ENCODE results near the gene COL4A6. TPM values are rescaled to one million over a fixed set of nuclear protein-coding genes. Genes with fewer than 3 reads are reported as not detected.

COL4A6 gene
- total and polyA plus RNA-seq, 5 experiments from 2014 or later = not detected

DNA sequence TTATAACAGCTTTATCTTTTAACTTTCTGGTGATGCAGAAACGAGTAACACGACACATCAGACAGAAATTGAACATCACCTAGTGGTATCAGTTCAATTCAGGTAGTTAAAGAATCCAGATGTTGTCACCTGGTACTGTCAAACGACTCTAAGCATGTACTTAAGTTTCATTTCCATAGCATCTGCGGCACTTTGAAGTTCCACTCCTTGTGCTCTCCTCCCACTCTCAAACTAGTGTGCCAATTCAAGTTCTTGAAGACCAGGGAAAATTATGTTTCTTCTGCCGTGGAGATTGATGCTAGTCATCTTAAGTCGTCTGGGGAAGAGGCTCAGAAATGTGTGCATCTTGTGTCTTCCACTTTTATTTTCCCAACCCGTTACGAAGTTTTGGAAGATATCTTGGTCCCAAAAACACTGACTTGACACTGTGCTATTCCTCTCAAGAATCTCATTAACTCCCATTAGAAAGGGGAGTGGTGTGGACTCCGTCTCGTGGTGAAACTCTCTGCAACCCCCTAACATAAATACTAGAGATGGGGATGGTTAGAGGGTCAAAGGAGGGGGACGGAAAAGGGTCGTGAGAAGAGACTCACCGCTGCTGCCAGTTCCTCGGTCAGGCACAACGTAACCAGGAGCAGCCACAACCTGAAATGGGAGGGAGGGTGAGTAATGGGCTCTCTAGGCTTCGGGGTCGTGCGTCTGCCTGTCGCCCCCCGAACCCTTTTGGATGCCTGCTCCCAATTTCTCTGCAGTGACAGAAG lies 693 bp downstream of the COL4A6 start:
- Mint-ChIP-seq H3K36me3 (no peaks in the 10 kb centered on the region), H3K4me3 (no peak overlapping the region), H3K4me1 (peaks cover 3 to 15% (median 9%) of the 10 kb centered on the region in 4 donors), H3K9me3 (peaks cover 0 to 2% (median 0%) of the 10 kb centered on the region in 9 donors), H3K27me3 (peaks cover 12 to 17% (median 14%) of the 10 kb centered on the region in 5 donors), H3K27ac (no peak overlapping the region)
- POLR2A ChIA-PET = no interaction called here
- no peak for ATAC-seq
- DNase-seq = no peak

DNA sequence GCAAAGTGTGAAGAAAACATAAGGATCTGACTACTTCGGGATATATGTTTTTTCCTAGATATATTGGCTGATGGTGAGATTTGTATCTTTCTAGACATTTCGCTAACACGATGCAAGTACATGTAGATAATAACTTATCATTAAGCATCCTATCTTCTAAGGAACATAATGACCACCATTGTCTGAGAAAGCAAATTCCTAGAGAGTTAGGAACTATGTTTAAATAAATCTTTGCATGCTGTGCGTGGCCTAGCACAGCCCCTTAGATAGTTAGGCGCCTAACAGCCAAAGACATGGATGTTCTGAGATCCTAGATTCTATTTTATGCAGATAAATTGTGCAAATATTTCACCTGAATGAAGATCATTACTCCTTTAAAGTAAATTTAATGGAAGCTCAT lies 3.0 kb downstream of the COL4A6 start:
- peaks cover 0 to 10% (median 4%) of the 10 kb centered on the region in 4 donors for H3K4me1 Mint-ChIP-seq
- peaks cover 0 to 2% (median 0%) of the 10 kb centered on the region in 9 donors for H3K9me3 Mint-ChIP-seq
- peaks cover 10 to 15% (median 11%) of the 10 kb centered on the region in 5 donors for H3K27me3 Mint-ChIP-seq
- no peak for DNase-seq
- POLR2A ChIA-PET = no interaction called here
- no peak overlapping the region for H3K27ac Mint-ChIP-seq
- no peak overlapping the region for H3K4me3 Mint-ChIP-seq
- no peak for ATAC-seq
- no peaks in the 10 kb centered on the region for H3K36me3 Mint-ChIP-seq

- peaks cover 0 to 2% (median 0%) of the 10 kb centered on the region in 9 donors for H3K9me3 Mint-ChIP-seq
- H3K4me1 Mint-ChIP-seq = no peaks in the 10 kb centered on the region
- H3K27ac Mint-ChIP-seq = no peak overlapping the region
- H3K27me3 Mint-ChIP-seq = peaks cover 0 to 12% (median 0%) of the 10 kb centered on the region in 5 donors
- ATAC-seq (no peak), DNase-seq (no peak)
- no peak overlapping the region for H3K4me3 Mint-ChIP-seq
- H3K36me3 Mint-ChIP-seq = no peaks in the 10 kb centered on the region
- POLR2A ChIA-PET = no interaction called here
Observed at GRCh38 chrX:108426262-108426661, 12.0 kb downstream of the COL4A6 start.

GRCh38 chrX:108420481-108420880 lies 17.7 kb downstream of the COL4A6 start:
- Mint-ChIP-seq H3K27me3 (no peaks in the 10 kb centered on the region), H3K36me3 (no peaks in the 10 kb centered on the region), H3K9me3 (no peaks in the 10 kb centered on the region), H3K27ac (no peak overlapping the region), H3K4me3 (no peak overlapping the region), H3K4me1 (no peaks in the 10 kb centered on the region)
- POLR2A ChIA-PET = no interaction called here
- no peak for DNase-seq
- ATAC-seq = no peak

- no peaks in the 10 kb centered on the region for H3K36me3 Mint-ChIP-seq
Observed at GRCh38 chrX:108419401-108419800, 18.8 kb downstream of the COL4A6 start.

GRCh38 chrX:108417257-108417656 lies 21.0 kb downstream of the COL4A6 start:
- POLR2A ChIA-PET = no interaction called here
- Mint-ChIP-seq H3K27me3 (no peaks in the 10 kb centered on the region), H3K4me1 (no peaks in the 10 kb centered on the region), H3K4me3 (no peak overlapping the region), H3K27ac (no peak overlapping the region), H3K9me3 (no peaks in the 10 kb centered on the region), H3K36me3 (no peaks in the 10 kb centered on the region)
- no peak for DNase-seq
- no peak for ATAC-seq

More at GRCh38 chrX:108419401-108419800, 18.8 kb downstream of the COL4A6 start:
- POLR2A ChIA-PET = no interaction called here
- H3K9me3 Mint-ChIP-seq = no peaks in the 10 kb centered on the region
- no peaks in the 10 kb centered on the region for H3K4me1 Mint-ChIP-seq
- H3K4me3 Mint-ChIP-seq = no peak overlapping the region
- ATAC-seq (no peak), DNase-seq (no peak)
- H3K27me3 Mint-ChIP-seq = no peaks in the 10 kb centered on the region
- H3K27ac Mint-ChIP-seq = no peak overlapping the region

DNA sequence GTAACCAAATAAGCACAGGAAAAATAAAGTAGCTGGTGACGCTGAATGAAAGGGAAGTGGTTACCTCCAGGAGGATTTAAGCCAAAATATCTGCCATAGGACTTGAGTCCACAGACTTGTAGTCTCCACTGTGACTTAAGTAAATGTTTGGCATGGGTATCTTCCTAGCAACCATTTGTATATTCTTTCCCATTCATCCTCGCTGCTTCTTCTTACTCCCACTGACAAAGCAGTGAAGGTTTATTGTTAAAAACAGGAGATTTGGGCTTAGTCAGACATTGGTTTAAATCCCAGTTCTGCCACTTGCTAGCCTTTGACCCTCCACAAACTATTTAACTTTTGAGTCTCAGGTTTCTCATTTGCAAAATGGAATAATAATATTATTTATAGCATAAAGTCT lies 22.3 kb downstream of the COL4A6 start:
- Mint-ChIP-seq H3K27ac (no peak overlapping the region), H3K9me3 (no peaks in the 10 kb centered on the region), H3K27me3 (no peaks in the 10 kb centered on the region), H3K4me3 (no peak overlapping the region), H3K4me1 (no peaks in the 10 kb centered on the region), H3K36me3 (no peaks in the 10 kb centered on the region)
- DNase-seq = no peak
- POLR2A ChIA-PET = no interaction called here
- no peak for ATAC-seq

GRCh38 chrX:108415146-108415545 lies 23.1 kb downstream of the COL4A6 start:
- H3K27me3 Mint-ChIP-seq = no peaks in the 10 kb centered on the region
- POLR2A ChIA-PET = no interaction called here
- no peaks in the 10 kb centered on the region for H3K4me1 Mint-ChIP-seq
- no peak overlapping the region for H3K27ac Mint-ChIP-seq
- no peak for ATAC-seq
- H3K4me3 Mint-ChIP-seq = no peak overlapping the region
- H3K36me3 Mint-ChIP-seq = no peaks in the 10 kb centered on the region
- no peaks in the 10 kb centered on the region for H3K9me3 Mint-ChIP-seq
- DNase-seq = no peak

- POLR2A ChIA-PET = no interaction called here
- no peaks in the 10 kb centered on the region for H3K36me3 Mint-ChIP-seq
- H3K27me3 Mint-ChIP-seq = no peaks in the 10 kb centered on the region
Observed at GRCh38 chrX:108412783-108413182, 25.4 kb downstream of the COL4A6 start.

DNA sequence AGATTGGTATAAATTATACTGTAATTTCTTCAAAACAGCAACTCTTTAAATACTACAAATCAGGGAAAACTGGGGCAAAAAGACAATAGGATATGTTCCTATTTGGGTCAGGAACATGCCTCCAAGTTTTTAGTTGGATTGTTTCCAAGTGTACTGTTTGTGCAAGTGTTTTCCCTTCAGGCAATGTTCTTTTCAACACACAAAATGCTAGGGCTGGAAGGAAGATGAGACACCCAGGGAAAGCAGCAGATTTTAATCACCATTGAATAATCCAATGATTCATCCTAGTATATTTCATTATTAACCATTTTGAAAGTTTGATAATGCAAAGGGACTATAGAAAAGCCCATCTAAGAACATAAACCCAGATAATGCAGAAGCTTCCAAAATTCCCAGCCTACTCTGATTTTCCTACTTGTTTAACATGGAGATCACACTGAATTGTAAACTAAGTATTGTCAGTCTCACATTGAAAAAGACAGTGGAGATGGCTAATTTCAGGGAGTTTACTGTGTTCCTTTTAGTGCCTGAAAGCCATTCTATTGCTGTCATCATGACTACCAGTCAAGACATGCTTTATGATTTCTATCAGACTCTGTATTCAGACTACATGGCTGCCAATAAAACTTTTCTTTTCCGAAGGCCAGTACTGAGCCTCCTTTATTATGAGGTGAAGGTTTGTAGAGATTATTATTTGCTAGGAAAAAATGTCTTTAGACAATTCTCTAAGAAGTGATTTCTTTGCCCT lies 38.6 kb downstream of the COL4A6 start:
- Mint-ChIP-seq H3K9me3 (peaks cover 0 to 1% (median 0%) of the 10 kb centered on the region in 9 donors), H3K36me3 (no peaks in the 10 kb centered on the region), H3K27me3 (peaks cover 0 to 2% (median 0%) of the 10 kb centered on the region in 5 donors), H3K4me1 (no peaks in the 10 kb centered on the region), H3K27ac (no peak overlapping the region), H3K4me3 (no peak overlapping the region)
- DNase-seq (no peak), ATAC-seq (no peak)
- POLR2A ChIA-PET = no interaction called here

More at GRCh38 chrX:108412783-108413182, 25.4 kb downstream of the COL4A6 start:
- Mint-ChIP-seq H3K9me3 (peaks cover 0 to 3% (median 0%) of the 10 kb centered on the region in 9 donors), H3K4me3 (no peak overlapping the region), H3K4me1 (no peaks in the 10 kb centered on the region), H3K27ac (no peak overlapping the region)
- DNase-seq (no peak), ATAC-seq (no peak)

- Mint-ChIP-seq H3K27ac (no peak overlapping the region), H3K4me1 (no peaks in the 10 kb centered on the region), H3K27me3 (peaks cover 0 to 2% (median 0%) of the 10 kb centered on the region in 5 donors), H3K4me3 (no peak overlapping the region), H3K36me3 (no peaks in the 10 kb centered on the region), H3K9me3 (peaks cover 0 to 4% (median 0%) of the 10 kb centered on the region in 9 donors)
- no peak for ATAC-seq
- POLR2A ChIA-PET = no interaction called here
- no peak for DNase-seq
Observed at GRCh38 chrX:108397627-108398391, 40.4 kb downstream of the COL4A6 start.

- DNase-seq (no peak), ATAC-seq (no peak)
- POLR2A ChIA-PET = no interaction called here
- Mint-ChIP-seq H3K27me3 (peaks cover 0 to 2% (median 0%) of the 10 kb centered on the region in 5 donors), H3K4me1 (no peaks in the 10 kb centered on the region), H3K4me3 (no peak overlapping the region), H3K9me3 (peaks cover 0 to 4% (median 0%) of the 10 kb centered on the region in 9 donors), H3K36me3 (no peaks in the 10 kb centered on the region), H3K27ac (no peak overlapping the region)
Observed at GRCh38 chrX:108396986-108397385, 41.2 kb downstream of the COL4A6 start.

Measured in naive thymus-derived CD8-positive, alpha-beta T cell (primary cell).